SK-N-SH (cell line): ENCODE data around the gene SPINK13.

Experiments
- CHD2 ChIP-seq: fragments of 150-350 bp; IDR thresholded peaks from 2 replicates; pipeline ENCODE4 v1.6.1; 2018; ENCODE audit warnings: low read length; ENCODE audit not compliant: partially characterized antibody
- CTCF ChIP-seq: fragments of 200-600 bp; sonication (generic); IDR thresholded peaks from 2 replicates; pipeline ENCODE4 v1.6.1; 2017; ENCODE audit warnings: antibody characterized with exemption, mild to moderate bottlenecking, moderate library complexity
- EP300 ChIP-seq, 2 experiments: IDR thresholded peaks; 2 replicates each; pipeline versions ENCODE4 v1.4.0 to v1.6.1; 2012; ENCODE audit warnings: borderline replicate concordance in 1 of 2, low read depth in 1 of 2, low read length in 1 of 2
- MXI1 ChIP-seq: IDR thresholded peaks from 2 replicates; pipeline ENCODE4 v1.6.1; 2012; ENCODE audit warnings: mild to moderate bottlenecking, low read depth, low read length, improper control_type of control experiment
- POLR2AphosphoS5 ChIP-seq: IDR thresholded peaks from 2 replicates; pipeline ENCODE4 v1.6.1; 2012; ENCODE audit warnings: low read depth, low read length
- RCOR1 ChIP-seq: fragments of 150-350 bp; IDR thresholded peaks from 2 replicates; pipeline ENCODE4 v1.6.1; 2017; ENCODE audit warnings: antibody characterized with exemption, low read length
- RXRA ChIP-seq: IDR thresholded peaks from 2 replicates; pipeline ENCODE4 v1.4.0; 2012; ENCODE audit warnings: low read depth, mild to moderate bottlenecking, borderline replicate concordance
- SIN3A ChIP-seq: IDR thresholded peaks from 2 replicates; pipeline ENCODE4 v1.6.1; 2012; ENCODE audit warnings: low read depth, mild to moderate bottlenecking, low read length, moderate library complexity, borderline replicate concordance
- TAF1 ChIP-seq: IDR thresholded peaks from 2 replicates; pipeline ENCODE4 v1.6.1; 2012; ENCODE audit warnings: low read depth, mild to moderate bottlenecking, low read length, moderate library complexity, borderline replicate concordance
- TF ChIP-seq, protein P1 (sequence below): IDR thresholded peaks from 2 replicates; pipeline ENCODE4 v1.6.1; 2012; ENCODE audit warnings: mild to moderate bottlenecking, low read depth, low read length, moderate library complexity
- TF ChIP-seq, protein P2 (sequence below): fragments of 150-350 bp; IDR thresholded peaks from 2 replicates; pipeline ENCODE4 v1.6.1; 2017; ENCODE audit warnings: antibody characterized with exemption, low read length, low read depth, borderline replicate concordance

- TF ChIP-seq CTCF, result no peak
- TF ChIP-seq MXI1, result no peak
- TF ChIP-seq, protein P1, sequence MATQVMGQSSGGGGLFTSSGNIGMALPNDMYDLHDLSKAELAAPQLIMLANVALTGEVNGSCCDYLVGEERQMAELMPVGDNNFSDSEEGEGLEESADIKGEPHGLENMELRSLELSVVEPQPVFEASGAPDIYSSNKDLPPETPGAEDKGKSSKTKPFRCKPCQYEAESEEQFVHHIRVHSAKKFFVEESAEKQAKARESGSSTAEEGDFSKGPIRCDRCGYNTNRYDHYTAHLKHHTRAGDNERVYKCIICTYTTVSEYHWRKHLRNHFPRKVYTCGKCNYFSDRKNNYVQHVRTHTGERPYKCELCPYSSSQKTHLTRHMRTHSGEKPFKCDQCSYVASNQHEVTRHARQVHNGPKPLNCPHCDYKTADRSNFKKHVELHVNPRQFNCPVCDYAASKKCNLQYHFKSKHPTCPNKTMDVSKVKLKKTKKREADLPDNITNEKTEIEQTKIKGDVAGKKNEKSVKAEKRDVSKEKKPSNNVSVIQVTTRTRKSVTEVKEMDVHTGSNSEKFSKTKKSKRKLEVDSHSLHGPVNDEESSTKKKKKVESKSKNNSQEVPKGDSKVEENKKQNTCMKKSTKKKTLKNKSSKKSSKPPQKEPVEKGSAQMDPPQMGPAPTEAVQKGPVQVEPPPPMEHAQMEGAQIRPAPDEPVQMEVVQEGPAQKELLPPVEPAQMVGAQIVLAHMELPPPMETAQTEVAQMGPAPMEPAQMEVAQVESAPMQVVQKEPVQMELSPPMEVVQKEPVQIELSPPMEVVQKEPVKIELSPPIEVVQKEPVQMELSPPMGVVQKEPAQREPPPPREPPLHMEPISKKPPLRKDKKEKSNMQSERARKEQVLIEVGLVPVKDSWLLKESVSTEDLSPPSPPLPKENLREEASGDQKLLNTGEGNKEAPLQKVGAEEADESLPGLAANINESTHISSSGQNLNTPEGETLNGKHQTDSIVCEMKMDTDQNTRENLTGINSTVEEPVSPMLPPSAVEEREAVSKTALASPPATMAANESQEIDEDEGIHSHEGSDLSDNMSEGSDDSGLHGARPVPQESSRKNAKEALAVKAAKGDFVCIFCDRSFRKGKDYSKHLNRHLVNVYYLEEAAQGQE, result no peak
- TF ChIP-seq POLR2AphosphoS5, result no peak
- no peak for TF ChIP-seq TAF1
- TF ChIP-seq CHD2, result no peak
- no peak for TF ChIP-seq SIN3A
- TF ChIP-seq, protein P2, sequence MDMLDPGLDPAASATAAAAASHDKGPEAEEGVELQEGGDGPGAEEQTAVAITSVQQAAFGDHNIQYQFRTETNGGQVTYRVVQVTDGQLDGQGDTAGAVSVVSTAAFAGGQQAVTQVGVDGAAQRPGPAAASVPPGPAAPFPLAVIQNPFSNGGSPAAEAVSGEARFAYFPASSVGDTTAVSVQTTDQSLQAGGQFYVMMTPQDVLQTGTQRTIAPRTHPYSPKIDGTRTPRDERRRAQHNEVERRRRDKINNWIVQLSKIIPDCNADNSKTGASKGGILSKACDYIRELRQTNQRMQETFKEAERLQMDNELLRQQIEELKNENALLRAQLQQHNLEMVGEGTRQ, result no peak
- no peak for TF ChIP-seq RCOR1
- TF ChIP-seq EP300 (IDR thresholded peaks at IDR 0.05; ENCODE audit: borderline replicate concordance in 1 of 2, low read depth in 1 of 2, low read length in 1 of 2), result no peak
- no peak for TF ChIP-seq RXRA
Measured at GRCh38 chr5:148311484-148311883, 42.9 kb downstream of the SPINK13 start.
